GM18519 (cell line): ENCODE results near the gene TECR.
"Not testable (repeated sequence)": the region's sequence is repeated elsewhere in the genome, so short reads cannot be mapped to it uniquely, and the experiment has no call there.

ENCODE experiments used
- ATAC-seq: cut with Tn5 transposase; IDR thresholded peaks from one replicate; pipeline ENCODE4 v1.9.1; 2021; ENCODE audit warnings: mild to moderate bottlenecking, moderate library complexity; ENCODE audit not compliant: unreplicated experiment, low FRiP score

Gene TECR

GRCh38 chr19:14577885-14578427 is 48.6 kb downstream of the TECR start:
- ATAC-seq: no peak

GRCh38 chr19:14580623-14581237 is 51.3 kb downstream of the TECR start:
- ATAC-seq: no peak

GRCh38 chr19:14582894-14583340 is 53.5 kb downstream of the TECR start, which contains the start of gene CLEC17A:
CLEC17A (plus strand) TSS chr19:14583084; CDS start chr19:14583161, 77 bp downstream.
- no peak for ATAC-seq

GRCh38 chr19:14584372-14584771 is 55.0 kb downstream of the TECR start:
- not testable (repeated sequence) for ATAC-seq

GRCh38 chr19:14585187-14585586 is 55.8 kb downstream of the TECR start:
- ATAC-seq: peak; percentile 59

- not testable (repeated sequence) for ATAC-seq
Observed at GRCh38 chr19:14589433-14589832, 60.0 kb downstream of the TECR start.

GRCh38 chr19:14595558-14595957 is 66.2 kb downstream of the TECR start:
- ATAC-seq: no peak

- no peak for ATAC-seq
Observed at GRCh38 chr19:14599548-14600147, 70.3 kb downstream of the TECR start.

GRCh38 chr19:14603990-14604387 is 74.6 kb downstream of the TECR start:
- no peak for ATAC-seq

- no peak for ATAC-seq
Observed at GRCh38 chr19:14606627-14607026, 77.2 kb downstream of the TECR start.

GRCh38 chr19:14611051-14611450 is 81.7 kb downstream of the TECR start:
- ATAC-seq: no peak

GRCh38 chr19:14612242-14612641 is 82.8 kb downstream of the TECR start:
- not testable (repeated sequence) for ATAC-seq

GRCh38 chr19:14612657-14613056 is 83.3 kb downstream of the TECR start:
- ATAC-seq: no peak

- not testable (repeated sequence) for ATAC-seq
Observed at GRCh38 chr19:14613399-14614098, 84.2 kb downstream of the TECR start.

- no peak for ATAC-seq
Observed at GRCh38 chr19:14614099-14614412, 84.7 kb downstream of the TECR start.
